ENCODE results near the gene TNS3.

Gene TNS3

GRCh38 chr7:47506382-47507339, 75.2 kb downstream of the TNS3 start:
- no peak for DNase-seq (ENCODE audit: low spot score)

GRCh38 chr7:47505312-47506007, 76.5 kb downstream of the TNS3 start:
- no peak for DNase-seq (ENCODE audit: low spot score)

GRCh38 chr7:47504551-47505311, 77.2 kb downstream of the TNS3 start:
- no peak for DNase-seq (ENCODE audit: low spot score)

GRCh38 chr7:47503281-47503680, 78.6 kb downstream of the TNS3 start:
- no peak for DNase-seq (ENCODE audit: low spot score)

- DNase-seq (ENCODE audit: low spot score) = no peak
Measured at GRCh38 chr7:47502240-47502877, 79.6 kb downstream of the TNS3 start.

GRCh38 chr7:47501406-47501805, 80.5 kb downstream of the TNS3 start:
- no peak for DNase-seq (ENCODE audit: low spot score)

- DNase-seq (ENCODE audit: low spot score) = no peak
Measured at GRCh38 chr7:47500103-47500563, 81.8 kb downstream of the TNS3 start.

- DNase-seq (ENCODE audit: low spot score) = no peak
Measured at GRCh38 chr7:47498229-47499056, 83.5 kb downstream of the TNS3 start.

GRCh38 chr7:47497367-47498096, 84.4 kb downstream of the TNS3 start:
- DNase-seq (ENCODE audit: low spot score) = no peak

GRCh38 chr7:47496666-47497065, 85.2 kb downstream of the TNS3 start:
- no peak for DNase-seq (ENCODE audit: low spot score)

- peak; percentile 15 for DNase-seq (ENCODE audit: low spot score)
Measured at GRCh38 chr7:47496056-47496665, 85.8 kb downstream of the TNS3 start.

GRCh38 chr7:47493976-47494911, 87.7 kb downstream of the TNS3 start:
- DNase-seq (ENCODE audit: low spot score) = no peak

GRCh38 chr7:47492716-47493325, 89.1 kb downstream of the TNS3 start:
- DNase-seq (ENCODE audit: low spot score) = no peak

- no peak for DNase-seq (ENCODE audit: low spot score)
Measured at GRCh38 chr7:47490501-47491265, 91.2 kb downstream of the TNS3 start.

- no peak for DNase-seq (ENCODE audit: low spot score)
Measured at GRCh38 chr7:47489624-47490023, 92.3 kb downstream of the TNS3 start.

GRCh38 chr7:47488969-47489342, 93.0 kb downstream of the TNS3 start:
- DNase-seq (ENCODE audit: low spot score) = no peak

- no peak for DNase-seq (ENCODE audit: low spot score)
Measured at GRCh38 chr7:47488201-47488968, 93.5 kb downstream of the TNS3 start.

Data from NAMALWA (cell line).